GM21447 (cell line): ENCODE results near the gene RAB8B.

Experiments used
- ATAC-seq: cut with Tn5 transposase; IDR thresholded peaks from one replicate; pipeline ENCODE4 v1.9.1; 2021; ENCODE audit not compliant: unreplicated experiment

RAB8B gene

GRCh38 chr15:63305260-63305659 lies 115.9 kb downstream of the RAB8B start:
- no peak for ATAC-seq

- ATAC-seq, result no peak
Observed at GRCh38 chr15:63306492-63307073, 117.2 kb downstream of the RAB8B start.

GRCh38 chr15:63308491-63308890 lies 119.1 kb downstream of the RAB8B start:
- no peak for ATAC-seq

GRCh38 chr15:63308947-63309346 lies 119.5 kb downstream of the RAB8B start:
- ATAC-seq, result no peak

- ATAC-seq, result no peak
Observed at GRCh38 chr15:63310646-63311045, 121.2 kb downstream of the RAB8B start.

GRCh38 chr15:63312286-63312685 lies 122.9 kb downstream of the RAB8B start:
- ATAC-seq, result no peak

- no peak for ATAC-seq
Observed at GRCh38 chr15:63313825-63314224, 124.4 kb downstream of the RAB8B start.

- no peak for ATAC-seq
Observed at GRCh38 chr15:63314409-63314808, 125.0 kb downstream of the RAB8B start.
